SIG-M5 treated with dmso at 0.1 percent for 504 hours (cell line): ENCODE results near the gene TBC1D23.
"Not testable (repeated sequence)": the region's sequence is repeated elsewhere in the genome, so short reads cannot be mapped to it uniquely, and the experiment has no call there.

ENCODE experiments used
- DNase-seq: peaks from one replicate; lab custom pipeline; 2025; ENCODE audit not compliant: unreplicated experiment; lab: John Stamatoyannopoulos, UW

Gene TBC1D23

GRCh38 chr3:100260685-100261484 is at the start of gene TBC1D23:
Gene TBC1D23, plus strand, starts transcription at chr3:100260992. Its CDS starts 27 bp downstream, at chr3:100261019.
- DNase-seq, result peak; percentile 100

DNA sequence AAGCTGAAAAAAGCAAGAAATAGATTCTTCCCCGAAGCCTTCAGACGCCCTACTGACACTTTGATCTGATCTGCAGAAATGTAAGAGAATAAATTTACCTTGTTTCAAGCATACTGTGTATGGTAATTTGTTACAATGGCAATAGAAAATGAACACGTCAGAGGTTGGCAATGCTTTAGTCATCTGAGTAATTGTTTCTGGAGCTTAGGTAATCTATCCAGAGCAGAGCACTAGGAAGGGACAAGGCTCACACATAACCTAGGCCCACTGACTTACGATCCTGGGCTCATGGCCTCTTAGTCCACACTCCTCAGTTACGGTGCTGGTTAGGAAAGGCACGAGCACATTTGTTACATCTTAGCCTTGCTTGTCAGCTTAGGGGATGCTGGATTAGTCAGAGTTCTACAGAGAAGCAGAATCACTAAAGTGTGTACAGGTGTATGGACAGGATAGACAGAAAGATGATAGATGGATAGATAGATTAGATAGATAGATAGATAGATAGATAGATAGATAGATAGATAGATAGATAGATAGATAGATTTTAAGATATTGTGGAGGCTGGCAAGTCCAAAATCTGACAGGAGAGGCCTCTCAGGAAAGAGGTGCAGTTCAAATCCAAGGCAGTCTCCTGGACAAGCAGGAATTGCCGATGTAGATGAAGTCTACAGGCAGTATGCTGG is 46.8 kb upstream of the TBC1D23 start:
- DNase-seq, result no peak

- no peak for DNase-seq
Measured at GRCh38 chr3:100214574-100214964, 46.2 kb upstream of the TBC1D23 start.

DNA sequence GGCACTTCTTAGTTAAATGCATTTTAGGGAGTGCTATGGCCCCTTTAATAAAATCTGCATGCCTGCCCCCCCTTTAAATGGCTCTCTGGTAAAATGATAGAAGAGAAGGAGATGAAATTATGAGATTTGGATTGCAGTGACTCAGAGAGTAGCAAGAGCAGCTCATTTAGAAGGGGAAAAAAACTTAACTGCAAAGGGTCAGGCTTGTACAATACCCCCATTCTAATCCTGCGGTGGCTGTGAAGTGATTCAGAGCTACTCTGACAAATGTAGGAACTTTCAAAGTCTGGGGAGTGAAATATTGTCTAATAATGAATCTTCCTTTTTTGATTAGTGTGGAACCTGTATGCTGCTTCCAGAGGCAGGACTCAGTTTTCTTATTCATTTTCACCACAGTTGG is 44.1 kb upstream of the TBC1D23 start:
- no peak for DNase-seq

DNA sequence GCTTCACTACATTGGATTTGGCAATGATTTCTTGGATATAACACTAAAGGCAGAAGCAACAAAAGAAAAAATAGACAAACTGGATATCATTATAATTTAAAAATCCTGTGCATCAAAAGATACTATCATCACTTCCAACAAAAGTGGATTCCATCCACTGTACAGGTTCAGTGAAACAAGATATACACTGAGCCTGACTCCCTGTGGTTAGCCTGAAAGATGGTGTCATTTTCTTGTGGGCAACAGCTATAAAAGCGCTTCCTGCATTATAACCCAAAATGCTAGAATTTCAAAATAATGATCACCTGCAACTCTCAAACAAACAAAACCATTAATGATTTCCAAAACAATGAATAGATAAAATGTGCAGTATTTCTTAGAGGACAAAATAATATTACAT is 39.6 kb upstream of the TBC1D23 start:
- DNase-seq, result no peak

DNA sequence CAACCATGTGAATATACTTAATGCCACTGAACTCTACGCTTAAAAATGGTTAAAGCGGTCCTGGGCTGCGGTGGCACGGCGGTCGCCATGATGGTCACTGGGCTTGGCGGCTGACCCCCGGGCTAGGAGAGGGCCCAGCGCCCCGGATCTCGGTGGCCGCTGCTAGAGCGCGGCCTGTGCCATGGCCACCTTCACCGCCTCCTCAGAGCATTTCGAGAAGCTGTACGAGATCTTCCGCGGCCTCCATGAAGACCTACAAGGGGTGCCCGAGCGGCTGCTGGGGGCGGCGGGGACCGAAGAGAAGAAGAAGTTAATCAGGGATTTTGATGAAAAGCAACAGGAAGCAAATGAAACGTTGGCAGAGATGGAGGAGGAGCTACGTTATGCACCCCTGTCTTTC is 35.6 kb upstream of the TBC1D23 start:
- no peak for DNase-seq

DNA sequence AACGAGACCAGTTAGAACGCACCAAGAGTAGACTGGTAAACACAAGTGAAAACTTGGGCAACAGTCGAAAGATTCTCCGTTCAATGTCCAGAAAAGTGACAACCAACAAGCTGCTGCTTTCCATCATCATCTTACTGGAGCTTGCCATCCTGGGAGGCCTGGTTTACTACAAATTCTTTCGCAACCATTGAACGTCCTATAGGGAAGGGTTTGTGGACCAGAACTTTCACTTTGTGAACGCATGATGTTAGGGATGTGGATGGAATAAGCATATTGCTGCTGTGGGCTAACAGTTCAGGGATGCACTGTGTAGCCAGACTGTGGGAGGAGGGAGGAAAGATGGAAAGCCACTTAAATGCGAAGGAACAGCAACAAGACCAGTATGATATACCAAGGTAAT is 34.9 kb upstream of the TBC1D23 start:
- DNase-seq, result no peak

GRCh38 chr3:100226712-100227429 is 33.9 kb upstream of the TBC1D23 start:
- DNase-seq, result no peak

GRCh38 chr3:100227511-100227921 is 33.3 kb upstream of the TBC1D23 start:
- DNase-seq, result no peak

DNA sequence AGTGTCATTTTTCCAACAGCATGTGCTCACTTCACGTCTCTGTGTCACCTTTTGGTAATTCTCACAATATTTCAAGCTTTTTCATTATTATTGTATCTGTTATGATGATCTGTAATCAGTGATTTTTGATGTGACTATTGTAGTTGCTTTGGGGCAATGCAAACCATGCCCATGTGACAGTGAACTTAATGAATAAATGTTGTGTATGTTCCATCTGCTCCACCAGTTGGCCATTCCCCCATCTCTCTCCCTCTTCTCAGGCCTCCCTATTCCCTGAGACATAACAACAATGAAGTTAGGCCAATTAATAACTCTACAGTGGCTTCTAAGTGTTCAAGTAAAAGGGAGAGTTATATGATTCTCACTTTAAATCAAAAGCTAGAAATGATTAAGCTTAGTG is 32.5 kb upstream of the TBC1D23 start:
- DNase-seq, result no peak

- DNase-seq, result not testable (repeated sequence)
Measured at GRCh38 chr3:100229188-100229587, 31.6 kb upstream of the TBC1D23 start.

GRCh38 chr3:100230710-100231109 is 30.1 kb upstream of the TBC1D23 start:
- no peak for DNase-seq

- no peak for DNase-seq
Measured at GRCh38 chr3:100231668-100232067, 29.1 kb upstream of the TBC1D23 start.

DNA sequence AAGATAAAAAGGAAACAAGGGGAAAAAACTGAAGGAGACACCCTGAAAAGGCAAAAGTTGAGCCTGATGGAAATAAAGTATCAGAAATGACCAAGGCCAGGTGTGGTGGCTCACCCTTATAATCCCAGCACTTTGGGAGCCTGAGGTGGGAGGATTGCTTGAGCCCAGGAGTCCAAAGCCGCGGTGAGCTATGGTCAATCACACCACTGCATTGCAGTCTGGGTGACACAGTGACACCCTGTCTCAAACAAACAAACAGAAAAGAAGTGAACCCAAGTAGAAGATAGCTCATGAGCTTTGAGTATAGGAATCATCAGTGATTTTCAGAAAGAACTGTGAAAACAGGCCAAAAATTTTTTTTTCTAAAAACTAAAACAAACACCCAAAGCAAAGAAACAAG is 26.4 kb upstream of the TBC1D23 start:
- no peak for DNase-seq

- no peak for DNase-seq
Measured at GRCh38 chr3:100238599-100238998, 22.2 kb upstream of the TBC1D23 start.

DNA sequence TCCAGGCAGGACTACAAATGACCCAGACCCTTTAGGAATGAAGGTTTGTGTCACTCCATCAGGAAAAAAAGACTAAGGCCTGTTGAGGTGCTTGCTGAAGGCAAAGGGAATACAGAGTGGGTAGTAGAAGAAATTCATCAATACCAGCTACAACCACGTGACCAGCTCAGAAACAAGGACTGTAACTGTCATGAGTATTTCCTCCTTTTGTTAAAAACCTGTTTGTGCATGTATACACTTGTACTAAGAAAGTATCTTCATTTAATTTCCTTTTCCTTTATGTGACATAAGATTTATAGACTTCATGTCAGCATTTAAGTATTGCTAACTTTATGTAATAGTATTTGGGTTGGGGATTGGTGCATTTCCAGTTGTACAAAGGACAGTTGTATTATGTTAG is 18.3 kb upstream of the TBC1D23 start:
- DNase-seq, result not testable (repeated sequence)

DNA sequence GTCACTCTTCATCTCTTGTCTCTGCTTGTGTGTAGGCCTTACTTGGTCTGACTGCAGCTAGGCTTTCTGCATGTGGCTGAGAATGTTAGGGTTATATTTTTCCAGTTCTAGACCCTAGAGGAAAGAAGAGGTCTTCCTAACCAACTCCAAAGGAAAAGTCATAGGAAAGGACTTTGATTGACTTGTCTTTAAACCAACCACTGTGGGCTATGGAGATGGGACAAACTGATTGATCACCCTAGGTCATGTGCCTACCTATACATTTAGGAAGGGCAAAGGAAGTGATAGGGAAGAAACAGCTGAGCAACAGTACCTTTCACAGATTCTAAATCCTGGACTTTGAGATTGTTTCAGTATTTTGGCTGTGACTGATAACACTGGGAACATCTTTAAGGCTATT is 16.5 kb upstream of the TBC1D23 start:
- DNase-seq, result no peak

DNA sequence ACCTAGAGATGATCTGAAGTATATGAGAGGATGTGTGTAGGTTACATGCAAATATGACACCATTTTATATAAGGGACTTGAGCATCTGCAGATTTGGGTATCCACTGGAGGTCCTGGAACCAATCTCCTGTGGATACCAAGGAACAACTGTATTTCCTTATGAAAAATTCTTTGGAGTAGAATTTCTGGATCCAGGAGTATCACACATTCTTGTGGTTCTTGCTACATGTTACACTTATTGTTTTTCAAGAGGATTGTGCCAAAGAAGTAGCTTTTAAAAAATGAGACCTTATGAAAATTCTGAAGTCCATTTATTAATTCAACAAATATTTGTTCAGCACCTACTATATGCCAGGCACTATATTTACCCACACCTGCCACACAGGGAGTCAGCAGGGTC is 15.7 kb upstream of the TBC1D23 start:
- DNase-seq, result no peak

DNA sequence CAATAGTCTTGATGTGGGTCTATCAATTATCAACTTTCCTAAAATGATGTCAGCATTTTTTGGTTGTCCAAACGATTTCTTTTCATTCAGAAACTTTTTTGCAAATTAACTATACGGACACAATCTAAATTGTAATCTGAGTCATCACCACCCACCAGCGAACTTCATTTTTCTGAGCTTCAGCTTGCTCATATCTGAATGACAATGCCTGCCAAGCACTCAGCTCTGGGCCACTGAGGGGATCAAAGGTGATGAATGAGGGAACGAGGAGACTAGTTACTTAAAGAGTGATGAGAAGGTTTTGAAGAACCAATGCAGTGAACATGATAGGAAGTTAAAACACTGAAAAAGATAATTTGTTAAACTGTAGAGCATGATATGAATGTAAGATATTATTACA is 14.9 kb upstream of the TBC1D23 start:
- no peak for DNase-seq

GRCh38 chr3:100246999-100247398 is 13.8 kb upstream of the TBC1D23 start:
- no peak for DNase-seq

GRCh38 chr3:100252001-100252400 is 8.8 kb upstream of the TBC1D23 start:
- DNase-seq, result no peak
